Measurements from ENCODE around the gene CEACAM18. TPM values are rescaled to one million over a fixed set of nuclear protein-coding genes. Genes with fewer than 3 reads are reported as not detected.

Gene CEACAM18
- total and polyA plus RNA-seq, 9 donors = not detected

DNA sequence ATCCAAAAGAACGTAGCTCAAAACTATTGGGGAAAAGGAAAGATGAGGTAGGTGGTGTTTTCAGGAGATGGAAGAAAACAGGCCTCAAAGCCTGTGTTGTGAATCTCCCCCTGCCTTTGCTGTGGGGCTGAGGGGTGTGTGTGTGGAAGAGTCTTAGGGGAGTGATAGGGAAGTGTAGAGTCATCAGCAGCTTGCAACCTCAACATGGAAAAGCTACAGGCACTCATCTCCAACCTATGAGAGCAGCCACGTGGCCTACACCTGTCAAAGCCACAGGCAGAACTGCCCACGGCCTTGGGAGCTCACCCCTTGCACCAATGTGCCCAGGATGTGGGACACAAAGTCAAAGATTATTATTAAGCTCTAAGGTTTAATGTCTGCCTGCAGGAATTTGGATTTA lies 27.6 kb downstream of the CEACAM18 start:
- no peaks in the 10 kb centered on the region for H3K36me3 ChIP-seq
- 23 to 41% (median 25%) methylated on average over 3 of the region's 3 CpGs for WGBS, 3 donors
- no peaks in the 10 kb centered on the region for H3K27me3 ChIP-seq
- no peak for DNase-seq
- intact Hi-C loops (cut with DNase I) = no loop called here
- H3K9me3 ChIP-seq = peaks cover 0 to 3% of the 10 kb centered on the region in 2 donors
- H3K4me3 ChIP-seq = no peak overlapping the region
- TF ChIP-seq, protein P1, sequence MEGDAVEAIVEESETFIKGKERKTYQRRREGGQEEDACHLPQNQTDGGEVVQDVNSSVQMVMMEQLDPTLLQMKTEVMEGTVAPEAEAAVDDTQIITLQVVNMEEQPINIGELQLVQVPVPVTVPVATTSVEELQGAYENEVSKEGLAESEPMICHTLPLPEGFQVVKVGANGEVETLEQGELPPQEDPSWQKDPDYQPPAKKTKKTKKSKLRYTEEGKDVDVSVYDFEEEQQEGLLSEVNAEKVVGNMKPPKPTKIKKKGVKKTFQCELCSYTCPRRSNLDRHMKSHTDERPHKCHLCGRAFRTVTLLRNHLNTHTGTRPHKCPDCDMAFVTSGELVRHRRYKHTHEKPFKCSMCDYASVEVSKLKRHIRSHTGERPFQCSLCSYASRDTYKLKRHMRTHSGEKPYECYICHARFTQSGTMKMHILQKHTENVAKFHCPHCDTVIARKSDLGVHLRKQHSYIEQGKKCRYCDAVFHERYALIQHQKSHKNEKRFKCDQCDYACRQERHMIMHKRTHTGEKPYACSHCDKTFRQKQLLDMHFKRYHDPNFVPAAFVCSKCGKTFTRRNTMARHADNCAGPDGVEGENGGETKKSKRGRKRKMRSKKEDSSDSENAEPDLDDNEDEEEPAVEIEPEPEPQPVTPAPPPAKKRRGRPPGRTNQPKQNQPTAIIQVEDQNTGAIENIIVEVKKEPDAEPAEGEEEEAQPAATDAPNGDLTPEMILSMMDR (IDR thresholded peaks at IDR 0.05) = no peak
- TF ChIP-seq EP300 (IDR thresholded peaks at IDR 0.05) = no peak
- TF ChIP-seq POLR2A (IDR thresholded peaks at IDR 0.05) = no peak
- no peak overlapping the region for H3K27ac ChIP-seq
- no peaks in the 10 kb centered on the region for H3K4me1 ChIP-seq (ENCODE audit: insufficient read depth)

- Histone ChIP-seq H3K4me1 (ENCODE audit: insufficient read depth) (no peaks in the 10 kb centered on the region), H3K9me3 (peaks cover 0 to 3% of the 10 kb centered on the region in 2 donors), H3K27ac (no peak overlapping the region), H3K36me3 (no peaks in the 10 kb centered on the region), H3K4me3 (no peak overlapping the region), H3K27me3 (no peaks in the 10 kb centered on the region)
- TF ChIP-seq, protein P1 (IDR thresholded peaks at IDR 0.05) = no peak
- TF ChIP-seq EP300 (IDR thresholded peaks at IDR 0.05) (no peak), POLR2A (IDR thresholded peaks at IDR 0.05) (no peak)
- DNase-seq = no peak
- 42 to 50% (median 50%) methylated on average over 3 of the region's 3 CpGs for WGBS, 3 donors
- intact Hi-C loops (cut with DNase I) = no loop called here
These were observed 28.9 kb downstream of the CEACAM18 start for GRCh38 chr19:51507192-51507591.

DNA sequence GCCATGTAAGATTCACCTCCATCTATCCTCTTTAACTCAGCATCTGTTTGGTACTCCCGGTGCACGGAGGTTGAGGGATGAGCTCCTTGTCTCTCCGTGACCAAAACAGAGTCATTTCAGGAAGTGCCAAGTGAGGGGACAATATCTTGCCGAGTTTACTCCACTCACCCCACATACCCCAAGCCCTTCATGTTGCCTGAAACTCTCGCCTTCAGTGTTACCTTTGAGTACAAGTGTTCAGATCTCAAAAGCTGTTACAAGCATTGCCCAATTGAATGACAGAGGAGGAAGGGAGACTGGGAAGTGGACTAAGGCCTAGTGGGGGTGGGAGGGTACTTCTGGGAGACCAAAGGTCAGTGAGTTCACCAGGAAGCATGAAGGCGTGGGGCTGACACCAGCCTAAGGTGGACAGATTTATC lies 29.3 kb downstream of the CEACAM18 start:
- intact Hi-C loops (cut with DNase I) = no loop called here
- H3K9me3 ChIP-seq = peaks cover 0 to 3% of the 10 kb centered on the region in 2 donors
- no peaks in the 10 kb centered on the region for H3K4me1 ChIP-seq (ENCODE audit: insufficient read depth)
- no peaks in the 10 kb centered on the region for H3K36me3 ChIP-seq
- H3K27me3 ChIP-seq = no peaks in the 10 kb centered on the region
- H3K27ac ChIP-seq = no peak overlapping the region
- 52 to 66% (median 64%) methylated on average over 6 of the region's 6 CpGs for WGBS, 3 donors
- H3K4me3 ChIP-seq = no peak overlapping the region
- no peak for DNase-seq
- TF ChIP-seq EP300 (IDR thresholded peaks at IDR 0.05) (no peak), POLR2A (IDR thresholded peaks at IDR 0.05) (no peak)
- TF ChIP-seq, protein P1 (IDR thresholded peaks at IDR 0.05) = no peak

DNA sequence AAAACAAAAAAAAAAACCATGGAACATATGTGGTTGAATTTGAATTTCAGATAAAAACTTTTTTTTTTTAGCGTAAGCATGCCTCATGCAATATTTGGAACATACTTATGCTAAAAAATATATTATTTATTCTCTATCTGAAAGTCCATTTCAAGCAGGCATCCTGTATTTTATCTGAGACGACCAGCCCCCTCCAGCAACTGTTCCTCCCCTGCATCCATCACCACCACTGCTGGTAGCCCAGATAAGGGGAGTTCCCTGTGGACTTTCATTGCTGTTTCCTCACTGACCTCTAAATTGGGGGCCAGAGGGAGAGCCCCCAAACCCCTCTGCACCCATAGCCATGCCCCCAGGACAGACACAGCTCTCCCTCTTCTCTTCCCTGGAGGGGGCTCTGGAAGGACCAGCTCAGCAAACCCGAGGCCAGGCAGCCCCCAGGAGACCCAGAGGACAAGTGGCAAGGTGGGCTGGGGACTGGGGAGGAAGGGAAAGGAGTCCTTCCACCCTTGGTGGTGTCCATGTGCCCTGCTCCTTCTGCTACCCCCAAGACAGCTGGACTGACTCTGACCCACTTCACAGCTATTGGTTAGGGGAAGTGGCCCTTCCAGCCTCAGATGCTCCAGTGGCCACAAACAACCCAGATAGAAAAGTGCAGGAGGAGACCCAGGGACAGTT lies 29.9 kb downstream of the CEACAM18 start:
- no peak overlapping the region for H3K4me3 ChIP-seq
- no peaks in the 10 kb centered on the region for H3K27me3 ChIP-seq
- intact Hi-C loops (cut with DNase I) = no loop called here
- H3K4me1 ChIP-seq (ENCODE audit: insufficient read depth) = no peaks in the 10 kb centered on the region
- DNase-seq = no peak
- no peaks in the 10 kb centered on the region for H3K36me3 ChIP-seq
- WGBS, 3 donors = 38 to 45% (median 38%) methylated on average over 3 of the region's 3 CpGs
- no peak for TF ChIP-seq EP300 (IDR thresholded peaks at IDR 0.05)
- no peak for TF ChIP-seq POLR2A (IDR thresholded peaks at IDR 0.05)
- TF ChIP-seq, protein P1 (IDR thresholded peaks at IDR 0.05) = no peak
- H3K9me3 ChIP-seq = peaks cover 0 to 3% of the 10 kb centered on the region in 2 donors
- no peak overlapping the region for H3K27ac ChIP-seq
